PC-9 (cell line): ENCODE measurements around the gene PHACTR3.

Experiments used
- CTCF ChIP-seq: fragments of 200-600 bp; sonication (generic); conservative IDR thresholded peaks from 2 replicates; pipeline ENCODE4 v1.6.1; 2017; ENCODE audit warnings: mixed run types, antibody characterized with exemption, mild to moderate bottlenecking, moderate library complexity
- EZH2 ChIP-seq: fragments of 200-600 bp; sonication (generic); IDR thresholded peaks from 2 replicates; pipeline ENCODE4 v1.8.0; 2017; ENCODE audit warnings: antibody characterized with exemption, low read depth

- TF ChIP-seq CTCF (no peak), EZH2 (no peak)
These were observed 18.2 kb downstream of the PHACTR3 start for GRCh38 chr20:59622496-59622895.
